Measurements from ENCODE around the gene PMVK.

DNA sequence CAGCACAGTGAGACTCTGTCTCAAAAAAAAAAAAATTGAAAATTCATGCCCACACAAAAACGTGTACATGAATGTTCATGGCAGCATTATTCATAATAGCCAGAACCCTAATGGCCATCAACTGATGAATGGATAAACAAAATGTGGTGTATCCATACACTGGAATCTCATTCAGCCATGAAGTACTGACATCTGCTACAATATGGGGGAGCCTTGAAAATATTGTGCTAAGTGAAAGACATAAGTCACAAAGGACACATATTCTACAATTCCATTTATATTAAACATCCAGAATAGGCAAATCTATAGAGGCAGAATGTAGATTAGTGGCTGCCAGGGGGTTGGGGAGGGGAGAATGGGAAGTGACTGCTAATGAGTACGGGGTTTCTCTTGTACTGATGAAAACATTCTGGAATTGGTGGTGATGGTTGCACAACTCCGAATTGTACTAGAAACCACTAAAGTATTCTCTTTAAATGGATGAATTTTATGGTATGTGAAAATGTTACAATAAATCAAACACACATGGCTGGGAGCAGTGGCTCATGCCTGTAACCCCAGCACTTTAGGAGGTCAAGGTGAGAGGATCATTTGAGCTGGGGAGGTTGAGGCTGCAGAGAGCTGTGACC, 33.5 kb downstream of the PMVK start:
- TF ChIP-seq, protein P1, sequence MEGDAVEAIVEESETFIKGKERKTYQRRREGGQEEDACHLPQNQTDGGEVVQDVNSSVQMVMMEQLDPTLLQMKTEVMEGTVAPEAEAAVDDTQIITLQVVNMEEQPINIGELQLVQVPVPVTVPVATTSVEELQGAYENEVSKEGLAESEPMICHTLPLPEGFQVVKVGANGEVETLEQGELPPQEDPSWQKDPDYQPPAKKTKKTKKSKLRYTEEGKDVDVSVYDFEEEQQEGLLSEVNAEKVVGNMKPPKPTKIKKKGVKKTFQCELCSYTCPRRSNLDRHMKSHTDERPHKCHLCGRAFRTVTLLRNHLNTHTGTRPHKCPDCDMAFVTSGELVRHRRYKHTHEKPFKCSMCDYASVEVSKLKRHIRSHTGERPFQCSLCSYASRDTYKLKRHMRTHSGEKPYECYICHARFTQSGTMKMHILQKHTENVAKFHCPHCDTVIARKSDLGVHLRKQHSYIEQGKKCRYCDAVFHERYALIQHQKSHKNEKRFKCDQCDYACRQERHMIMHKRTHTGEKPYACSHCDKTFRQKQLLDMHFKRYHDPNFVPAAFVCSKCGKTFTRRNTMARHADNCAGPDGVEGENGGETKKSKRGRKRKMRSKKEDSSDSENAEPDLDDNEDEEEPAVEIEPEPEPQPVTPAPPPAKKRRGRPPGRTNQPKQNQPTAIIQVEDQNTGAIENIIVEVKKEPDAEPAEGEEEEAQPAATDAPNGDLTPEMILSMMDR (conservative IDR thresholded peaks at IDR 0.05), result no peak
- TF ChIP-seq EZH2 (IDR thresholded peaks at IDR 0.05; ENCODE audit: low read depth), result no peak

Measured in PC-9 (cell line).